GM19328 (cell line): ENCODE results near the gene AFMID.
"Not testable (repeated sequence)": the region's sequence is repeated elsewhere in the genome, so short reads cannot be mapped to it uniquely, and the experiment has no call there.

Experiments used
- ATAC-seq: cut with Tn5 transposase; IDR thresholded peaks from one replicate; pipeline ENCODE4 v1.9.1; 2021; ENCODE audit warnings: mild to moderate bottlenecking, moderate library complexity; ENCODE audit not compliant: unreplicated experiment

The AFMID gene

GRCh38 chr17:78219396-78220150 lies 32.4 kb downstream of the AFMID start:
- ATAC-seq = no peak

DNA sequence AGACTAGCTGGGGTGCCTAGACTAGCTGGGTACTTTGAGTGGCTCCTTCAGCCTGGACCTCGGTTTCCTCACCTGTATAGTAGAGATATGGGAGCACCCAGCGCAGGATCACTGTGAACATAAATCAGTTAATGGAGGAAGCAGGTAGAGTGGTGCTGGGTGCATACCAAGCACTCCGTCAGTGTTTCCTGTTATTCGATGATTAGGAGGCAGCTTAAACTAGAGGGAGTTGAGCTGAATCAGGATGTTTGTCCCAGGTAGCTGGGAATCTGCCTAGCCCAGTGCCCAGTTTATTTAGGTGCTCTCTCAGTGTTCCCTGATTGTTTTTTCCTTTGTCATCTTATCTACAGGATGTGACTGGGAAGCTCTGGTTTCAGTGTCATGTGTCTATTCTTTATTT lies 35.9 kb downstream of the AFMID start:
- ATAC-seq = no peak

DNA sequence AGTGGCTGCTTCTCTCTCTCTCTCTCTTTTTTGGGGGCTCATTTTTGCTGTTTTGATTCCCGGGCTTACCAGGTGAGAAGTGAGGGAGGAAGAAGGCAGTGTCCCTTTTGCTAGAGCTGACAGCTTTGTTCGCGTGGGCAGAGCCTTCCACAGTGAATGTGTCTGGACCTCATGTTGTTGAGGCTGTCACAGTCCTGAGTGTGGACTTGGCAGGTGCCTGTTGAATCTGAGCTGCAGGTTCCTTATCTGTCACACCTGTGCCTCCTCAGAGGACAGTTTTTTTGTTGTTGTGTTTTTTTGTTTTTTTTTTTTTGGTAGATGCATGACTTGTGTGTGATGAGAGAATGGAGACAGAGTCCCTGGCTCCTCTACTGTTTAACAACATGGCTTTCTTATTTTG lies 36.6 kb downstream of the AFMID start:
- ATAC-seq = no peak

DNA sequence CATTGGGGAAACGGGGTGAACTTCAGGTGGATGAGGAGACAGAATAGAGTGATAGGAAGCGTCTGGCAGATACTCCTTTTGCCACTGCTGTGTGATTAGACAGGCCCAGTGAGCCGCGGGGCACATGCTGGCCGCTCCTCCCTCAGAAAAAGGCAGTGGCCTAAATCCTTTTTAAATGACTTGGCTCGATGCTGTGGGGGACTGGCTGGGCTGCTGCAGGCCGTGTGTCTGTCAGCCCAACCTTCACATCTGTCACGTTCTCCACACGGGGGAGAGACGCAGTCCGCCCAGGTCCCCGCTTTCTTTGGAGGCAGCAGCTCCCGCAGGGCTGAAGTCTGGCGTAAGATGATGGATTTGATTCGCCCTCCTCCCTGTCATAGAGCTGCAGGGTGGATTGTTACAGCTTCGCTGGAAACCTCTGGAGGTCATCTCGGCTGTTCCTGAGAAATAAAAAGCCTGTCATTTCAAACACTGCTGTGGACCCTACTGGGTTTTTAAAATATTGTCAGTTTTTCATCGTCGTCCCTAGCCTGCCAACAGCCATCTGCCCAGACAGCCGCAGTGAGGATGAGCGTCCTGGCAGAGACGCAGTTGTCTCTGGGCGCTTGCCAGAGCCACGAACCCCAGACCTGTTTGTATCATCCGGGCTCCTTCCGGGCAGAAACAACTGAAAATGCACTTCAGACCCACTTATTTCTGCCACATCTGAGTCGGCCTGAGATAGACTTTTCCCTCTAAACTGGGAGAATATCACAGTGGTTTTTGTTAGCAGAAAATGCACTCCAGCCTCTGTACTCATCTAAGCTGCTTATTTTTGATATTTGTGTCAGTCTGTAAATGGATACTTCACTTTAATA lies 37.3 kb downstream of the AFMID start:
- ATAC-seq = no peak

- no peak for ATAC-seq
These were observed 38.1 kb downstream of the AFMID start for GRCh38 chr17:78225088-78225865.

GRCh38 chr17:78226055-78226758 lies 39.0 kb downstream of the AFMID start:
- ATAC-seq = no peak

- no peak for ATAC-seq
These were observed 39.7 kb downstream of the AFMID start for GRCh38 chr17:78226759-78227454.

- ATAC-seq = no peak
These were observed 40.3 kb downstream of the AFMID start for GRCh38 chr17:78227455-78227916.

GRCh38 chr17:78228176-78228575 lies 41.0 kb downstream of the AFMID start:
- no peak for ATAC-seq

DNA sequence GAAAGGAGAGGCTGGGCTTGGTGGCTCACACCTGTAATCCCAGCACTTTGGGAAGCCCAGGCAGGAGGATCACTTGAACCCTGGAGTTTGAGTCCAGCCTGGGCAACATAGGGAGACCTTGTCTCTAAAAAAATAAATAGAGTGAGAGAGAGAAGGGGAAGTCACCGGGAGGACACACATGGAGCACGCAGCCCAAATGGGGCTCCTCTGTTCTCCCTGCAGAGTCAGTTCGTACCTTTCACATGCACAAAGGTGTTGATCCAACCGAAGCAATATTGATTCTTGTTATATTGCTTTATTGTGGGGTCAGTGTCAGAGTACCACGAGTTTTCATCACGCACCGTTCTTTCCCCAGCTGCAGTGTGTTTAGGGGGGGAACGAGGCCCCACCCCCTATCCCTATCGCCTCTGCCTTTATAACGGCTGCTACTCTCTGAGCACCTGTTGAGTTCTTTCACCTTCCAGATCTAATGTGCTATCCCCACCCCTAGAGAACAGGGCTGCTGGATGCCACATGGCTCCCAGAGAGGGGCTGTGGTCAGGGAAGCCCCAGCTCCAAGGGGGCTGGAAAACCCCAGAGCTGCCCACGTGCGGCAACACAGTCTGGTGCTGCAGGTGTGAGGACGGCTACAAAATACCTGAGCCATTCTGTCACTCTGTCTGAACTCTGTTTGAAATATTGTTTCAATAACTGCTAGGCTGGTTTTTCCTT lies 43.2 kb downstream of the AFMID start:
- no peak for ATAC-seq

DNA sequence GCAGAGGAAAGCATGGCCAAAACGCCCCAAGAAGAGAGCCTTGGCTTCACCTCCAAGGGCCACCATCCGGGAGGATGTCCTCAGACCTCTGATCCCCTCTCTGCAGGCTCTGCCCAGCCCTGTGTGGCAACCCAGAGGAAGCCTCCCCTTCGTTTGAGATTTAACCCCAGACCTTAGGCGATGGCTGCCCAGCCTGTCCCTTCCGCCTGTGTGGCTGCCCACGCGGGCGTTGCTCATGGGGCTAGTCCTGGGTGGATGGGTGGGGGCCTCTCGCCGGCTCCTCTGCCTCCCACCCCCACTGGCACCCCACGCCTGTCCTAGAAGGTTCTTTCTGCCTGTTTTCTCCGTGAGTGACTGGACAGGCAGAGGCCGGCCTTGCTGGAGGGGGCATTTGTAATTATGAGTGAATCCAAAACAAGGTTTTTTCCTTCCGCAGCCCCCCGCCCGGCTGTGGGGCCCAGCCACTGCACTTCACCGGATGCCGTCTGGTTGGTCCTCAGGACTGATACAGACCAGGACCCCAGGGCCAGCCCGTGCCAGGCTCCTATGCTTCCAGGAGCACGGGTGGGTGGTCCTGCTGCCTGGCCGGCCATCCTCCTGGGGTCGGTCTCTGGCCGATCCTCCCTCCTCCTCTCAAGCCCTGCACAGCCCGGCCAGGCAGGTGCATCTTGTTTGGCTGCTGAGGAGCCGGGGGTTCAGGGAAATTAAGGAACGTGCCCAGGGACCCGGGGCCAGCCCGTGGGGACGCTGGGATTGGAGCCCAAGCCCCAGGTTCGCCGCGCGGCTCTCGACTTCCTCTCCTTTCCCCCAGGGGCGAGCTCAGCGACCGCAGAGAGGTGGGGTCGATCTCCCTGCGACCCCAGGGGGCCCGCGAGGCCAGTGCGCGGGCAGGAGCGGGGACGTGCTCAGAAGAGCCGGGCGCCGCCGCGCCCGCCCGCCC lies 44.1 kb downstream of the AFMID start, which contains the start of gene TMEM235:
TSS of gene TMEM235 (plus strand) at position 636 of the 940 bp plus-strand sequence. CDS start 393 bp downstream, outside the sequence.
- no peak for ATAC-seq

DNA sequence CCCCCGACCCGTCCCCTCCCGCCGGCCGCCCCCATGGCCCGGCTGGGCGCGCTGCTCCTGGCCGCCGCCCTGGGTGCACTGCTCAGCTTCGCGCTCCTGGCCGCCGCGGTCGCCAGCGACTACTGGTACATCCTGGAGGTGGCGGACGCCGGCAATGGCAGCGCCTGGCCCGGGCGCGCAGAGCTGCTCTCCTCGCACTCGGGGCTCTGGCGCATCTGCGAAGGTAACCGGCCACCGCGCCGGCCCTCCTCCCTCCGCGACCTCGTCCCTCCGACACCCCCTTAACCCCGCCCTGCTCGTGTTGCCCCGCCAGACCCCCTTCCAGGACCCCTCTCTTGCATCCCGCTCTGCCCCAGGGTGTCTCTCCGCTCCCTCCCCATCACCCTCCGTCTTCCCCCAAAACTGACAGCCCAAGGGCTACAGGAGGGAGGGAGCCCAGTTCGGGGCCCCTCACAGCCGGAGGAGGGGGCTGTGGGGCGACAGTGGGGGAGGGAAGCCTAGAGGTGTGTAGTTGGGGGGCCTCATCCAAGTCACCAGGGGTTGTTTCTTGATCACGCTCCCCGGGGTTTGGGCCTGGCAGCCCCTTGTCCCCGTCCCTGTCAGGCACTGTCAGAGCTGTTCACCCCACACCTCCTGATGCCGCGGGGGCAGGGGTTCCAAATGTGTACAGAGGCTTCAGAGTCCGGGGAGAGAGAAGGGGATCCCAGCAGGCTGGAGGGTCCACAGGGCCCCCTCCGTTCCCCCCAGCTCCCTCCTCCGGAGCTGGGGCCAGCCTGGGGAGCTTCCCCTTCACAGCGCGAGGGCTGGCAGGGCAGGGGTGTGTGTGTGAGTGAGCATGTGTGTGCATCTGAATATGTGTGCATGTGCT lies 45.1 kb downstream of the AFMID start:
- ATAC-seq = no peak

GRCh38 chr17:78232859-78233173 lies 45.7 kb downstream of the AFMID start:
- no peak for ATAC-seq

DNA sequence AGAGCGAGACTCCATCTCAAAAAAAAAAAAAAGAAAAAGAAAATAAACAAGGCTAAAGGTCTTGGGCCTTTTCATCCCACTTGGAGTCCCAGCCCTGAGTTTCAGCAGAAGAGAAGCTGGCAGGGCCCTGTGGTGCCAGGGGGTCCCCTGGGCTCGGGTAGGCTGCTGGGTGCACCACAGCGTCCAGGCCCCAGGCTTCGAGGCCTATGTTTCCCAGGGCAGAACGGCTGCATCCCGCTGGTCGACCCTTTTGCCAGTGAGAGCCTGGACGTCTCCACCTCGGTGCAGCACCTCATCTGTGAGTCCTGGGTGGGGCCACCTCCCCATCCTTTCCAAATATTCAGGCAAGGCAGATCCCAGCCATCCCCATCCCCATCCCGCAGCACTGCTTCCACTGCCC lies 46.5 kb downstream of the AFMID start:
- no peak for ATAC-seq

DNA sequence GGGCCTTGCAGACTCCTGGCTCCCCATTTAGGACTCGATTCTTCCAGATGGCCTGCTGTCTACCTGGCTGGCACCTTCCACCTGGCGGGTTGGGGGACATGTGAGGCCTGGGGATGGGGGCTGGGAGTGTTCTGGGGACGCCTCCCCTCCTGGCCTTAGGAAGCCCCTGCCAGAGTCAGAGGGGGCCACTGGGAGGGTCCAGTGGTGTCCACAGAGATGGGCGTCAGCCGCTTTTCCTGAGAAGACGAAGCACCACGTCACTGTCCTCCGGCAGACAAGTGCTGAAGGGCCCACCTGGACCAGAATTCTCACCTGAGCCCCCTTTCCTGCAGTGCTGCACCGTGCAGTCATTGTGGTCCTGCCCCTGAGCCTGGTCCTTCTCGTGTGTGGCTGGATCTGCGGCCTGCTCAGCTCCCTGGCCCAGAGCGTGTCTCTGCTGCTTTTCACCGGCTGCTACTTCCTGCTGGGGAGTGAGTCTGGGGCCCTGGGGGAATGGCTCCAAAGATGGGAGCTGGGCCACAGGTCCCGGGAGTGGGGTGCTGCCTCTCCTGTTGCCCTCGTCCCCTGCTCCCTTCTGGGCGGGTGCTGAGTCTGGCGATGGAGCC lies 47.2 kb downstream of the AFMID start:
- ATAC-seq = no peak

DNA sequence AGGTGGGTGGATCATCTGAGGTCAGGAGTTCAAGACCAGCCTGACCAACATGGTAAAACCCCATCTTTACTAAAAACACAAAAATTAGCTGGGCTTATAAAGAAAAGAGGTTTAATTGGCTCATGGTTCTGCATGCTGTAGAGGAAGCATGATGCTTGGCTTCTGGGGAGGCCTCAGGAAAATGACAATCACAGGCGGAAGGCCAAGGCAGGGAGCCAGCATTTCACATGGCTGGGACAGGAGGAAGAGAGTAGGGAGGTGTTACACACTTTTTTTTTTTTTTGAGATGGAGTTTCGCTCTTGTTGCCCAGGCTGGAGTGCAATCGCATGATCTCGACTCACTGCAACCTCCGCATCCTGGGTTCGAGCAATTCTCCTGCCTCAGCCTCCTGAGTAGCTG lies 47.9 kb downstream of the AFMID start:
- not testable (repeated sequence) for ATAC-seq

DNA sequence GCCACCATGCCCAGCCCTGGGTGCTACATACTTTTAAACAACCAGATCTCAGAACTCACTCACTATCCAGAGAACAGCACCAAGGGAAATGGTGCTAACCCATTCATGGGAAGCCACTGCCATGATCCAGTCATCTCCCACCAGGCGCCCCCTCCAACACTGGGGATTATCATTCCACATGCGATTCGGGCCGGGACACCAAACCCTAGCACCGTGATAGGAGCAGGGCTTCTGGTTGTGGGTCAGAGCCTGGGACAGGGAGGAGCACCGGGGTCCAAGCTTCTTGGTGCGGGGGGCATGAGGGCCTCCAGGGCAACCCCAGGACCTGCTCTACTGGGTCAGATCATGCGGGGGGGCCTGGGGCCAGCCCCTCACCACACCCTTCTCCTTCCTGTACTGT lies 48.7 kb downstream of the AFMID start:
- no peak for ATAC-seq
